HEK293 (cell line): ENCODE data around the gene RHOV.

ENCODE experiments used
- CTCF ChIA-PET: fragments of 350-600 bp; formaldehyde crosslinking; extraction: SDS; loops from one replicate; lab custom pipeline; 2021; ENCODE audit warnings: antibody characterized with exemption; lab: Yijun Ruan, JAX
- POLR2A ChIA-PET: fragments of 300-600 bp; formaldehyde crosslinking; extraction: SDS; loops from one replicate; lab custom pipeline; 2020; ENCODE audit warnings: antibody characterized with exemption, inconsistent platforms; lab: Yijun Ruan, JAX
- H3K27ac ChIP-seq: fragments of 200-500 bp; sonication (Bioruptor generic); 2 replicates; pipeline ENCODE4 v1.5.1; 2014; ENCODE audit warnings: low read depth, low read length, control low read depth, inconsistent platforms; ENCODE audit errors: extremely low read depth
- H3K36me3 ChIP-seq, 2 experiments: fragments of 200-500 bp in 1 of 2; sonication (Bioruptor generic) in 1 of 2; 1 replicate in 1 of 2; 2 replicates in 1 of 2; pipeline ENCODE4 v1.5.1; 2014 to 2017; ENCODE audit warnings: inconsistent platforms in 2 of 2, low read length in 2 of 2; ENCODE audit not compliant: control insufficient read depth in 2 of 2, insufficient read depth in 1 of 2
- H3K4me1 ChIP-seq: fragments of 200-500 bp; sonication (Bioruptor generic); 2 replicates; pipeline ENCODE4 v1.5.1; 2014; ENCODE audit warnings: mild to moderate bottlenecking, low read length, inconsistent platforms; ENCODE audit not compliant: control insufficient read depth, insufficient read depth
- H3K4me3 ChIP-seq: 2 replicates; pipeline ENCODE4 v1.5.1; 2011; ENCODE audit warnings: low read depth, mild to moderate bottlenecking, control low read depth, low read length, moderate library complexity
- H3K9me3 ChIP-seq: fragments of 200-500 bp; sonication (Bioruptor generic); 2 replicates; pipeline ENCODE4 v1.5.1; 2014; ENCODE audit warnings: low read depth, low read length, inconsistent platforms; ENCODE audit not compliant: control insufficient read depth, insufficient read depth
- FEZF1 ChIP-seq: fragments of 450-650 bp; formaldehyde crosslinking; IDR thresholded peaks from 2 replicates; pipeline ENCODE4 v1.5.1; 2016; ENCODE audit warnings: missing biosample characterization, missing genetic modification characterization
- HIC1 ChIP-seq: fragments of 450-650 bp; formaldehyde crosslinking; IDR thresholded peaks from 2 replicates; pipeline ENCODE4 v1.5.1; 2016; ENCODE audit warnings: missing biosample characterization, missing genetic modification characterization
- PBX3 ChIP-seq: sonication (generic); formaldehyde crosslinking; IDR thresholded peaks from 2 replicates; pipeline ENCODE4 v1.8.1; 2022; ENCODE audit warnings: mild to moderate bottlenecking, moderate library complexity, missing genetic modification reagents
- PRDM10 ChIP-seq: fragments of 450-650 bp; formaldehyde crosslinking; IDR thresholded peaks from 2 replicates; pipeline ENCODE4 v1.5.1; 2016; ENCODE audit warnings: missing biosample characterization, missing genetic modification characterization
- ZBTB10 ChIP-seq: fragments of 450-650 bp; formaldehyde crosslinking; IDR thresholded peaks from 2 replicates; pipeline ENCODE4 v1.5.1; 2016; ENCODE audit warnings: missing biosample characterization, missing genetic modification characterization
- ZBTB17 ChIP-seq: fragments of 450-650 bp; formaldehyde crosslinking; IDR thresholded peaks from 2 replicates; pipeline ENCODE4 v1.5.1; 2016; ENCODE audit warnings: missing biosample characterization, missing genetic modification characterization
- ZBTB49 ChIP-seq: fragments of 450-650 bp; formaldehyde crosslinking; IDR thresholded peaks from 2 replicates; pipeline ENCODE4 v1.5.1; 2016; ENCODE audit warnings: missing biosample characterization, missing genetic modification characterization, low read depth
- ZNF133 ChIP-seq: fragments of 450-650 bp; formaldehyde crosslinking; IDR thresholded peaks from 2 replicates; pipeline ENCODE4 v1.5.1; 2016; ENCODE audit warnings: missing biosample characterization, missing genetic modification characterization
- ZNF324 ChIP-seq: fragments of 450-650 bp; formaldehyde crosslinking; IDR thresholded peaks from 2 replicates; pipeline ENCODE4 v1.5.1; 2016; ENCODE audit warnings: missing biosample characterization, missing genetic modification characterization
- ZNF341 ChIP-seq: fragments of 450-650 bp; formaldehyde crosslinking; IDR thresholded peaks from 2 replicates; pipeline ENCODE4; 2016; ENCODE audit warnings: low read depth, missing biosample characterization, missing genetic modification characterization
- ZNF391 ChIP-seq: fragments of 450-650 bp; formaldehyde crosslinking; IDR thresholded peaks from 2 replicates; pipeline ENCODE4 v1.5.1; 2016; ENCODE audit warnings: low read depth, missing biosample characterization, missing genetic modification characterization, borderline replicate concordance
- ZNF394 ChIP-seq: fragments of 450-650 bp; formaldehyde crosslinking; IDR thresholded peaks from 2 replicates; pipeline ENCODE4 v1.5.1; 2016; ENCODE audit warnings: missing biosample characterization, missing genetic modification characterization, mild to moderate bottlenecking, moderate library complexity, borderline replicate concordance
- ZNF548 ChIP-seq: fragments of 450-650 bp; formaldehyde crosslinking; IDR thresholded peaks from 2 replicates; pipeline ENCODE4 v1.5.1; 2016; ENCODE audit warnings: missing biosample characterization, missing genetic modification characterization
- ZNF580 ChIP-seq: fragments of 450-650 bp; formaldehyde crosslinking; IDR thresholded peaks from 2 replicates; pipeline ENCODE4 v1.5.1; 2016; ENCODE audit warnings: missing biosample characterization, missing genetic modification characterization
- ZNF623 ChIP-seq: fragments of 450-650 bp; formaldehyde crosslinking; IDR thresholded peaks from 2 replicates; pipeline ENCODE4 v1.5.1; 2016; ENCODE audit warnings: missing biosample characterization, missing genetic modification characterization
- ZNF660 ChIP-seq: fragments of 450-650 bp; IDR thresholded peaks from 2 replicates; pipeline ENCODE4 v1.5.1; 2018; ENCODE audit warnings: missing biosample characterization, mild to moderate bottlenecking, missing genetic modification characterization

The RHOV gene

GRCh38 chr15:40859206-40859851 lies 14.7 kb downstream of the RHOV start (continued):
- TF ChIP-seq ZBTB17 (0 out of 2 replicates have a peak, but pooled peaks have one; percentile 58), PRDM10 (tag by site-specific recombination) (peak; percentile 23; the same call in 1 of the 2 replicates), ZNF391 (tag by site-specific recombination) (no peak), ZNF341 (tag by site-specific recombination) (peak; percentile 38)

- TF ChIP-seq ZNF580 (tag by site-specific recombination) (no peak), ZNF623 (tag by site-specific recombination) (no peak)
- CTCF ChIA-PET, result interaction anchor here (0.5 to 7.7 kb wide), 31 partner anchors 10 to 649 kb away, joined by 3 to 187 read pairs (median 4); partner anchors contain the start of genes PPP1R14D, SPINT1, VPS18 and ZFYVE19
- Histone ChIP-seq H3K9me3 (no peaks in the 10 kb centered on the region), H3K27ac (no peak overlapping the region), H3K36me3 (peaks cover 0 to 26% of the 10 kb centered on the region in 2 experiments; a peak in 1 of 3 replicates), H3K4me1 (no peaks in the 10 kb centered on the region), H3K4me3 (no peak overlapping the region)
- POLR2A ChIA-PET, result interaction anchor here (1.0 to 3.8 kb wide), 7 partner anchors 11 to 164 kb away, joined by 3 to 49 read pairs (median 6); partner anchors contain the start of genes RAD51, RHOV, SPINT1 and VPS18
Observed at GRCh38 chr15:40858706-40859105, 15.3 kb downstream of the RHOV start.

- ChIA-PET POLR2A (interaction anchor here (0.6 to 3.8 kb wide), 8 partner anchors 10 to 162 kb away, joined by 3 to 49 read pairs (median 6); partner anchors contain the start of genes RHOV, SPINT1 and VPS18), CTCF (interaction anchor here (0.5 to 7.7 kb wide), 41 partner anchors 9 to 650 kb away, joined by 3 to 187 read pairs (median 4); partner anchors contain the start of genes PPP1R14D, SPINT1, VPS18 and ZFYVE19)
- Histone ChIP-seq H3K27ac (no peak overlapping the region), H3K9me3 (no peaks in the 10 kb centered on the region), H3K4me3 (no peak overlapping the region), H3K36me3 (peaks cover 0 to 35% of the 10 kb centered on the region in 2 experiments; a peak in 1 of 3 replicates), H3K4me1 (no peaks in the 10 kb centered on the region)
- TF ChIP-seq ZNF324 (tag by site-specific recombination), result peak; percentile 22; the same call in 1 of the 2 replicates
- no peak for TF ChIP-seq ZNF660 (tag by site-specific recombination)
- TF ChIP-seq ZNF394 (tag by site-specific recombination), result 0 out of 2 replicates have a peak, but pooled peaks have one; percentile 13
- TF ChIP-seq PBX3 (CRISPR knock-in tag), result no peak
- TF ChIP-seq FEZF1 (tag by site-specific recombination), result no peak
- no peak for TF ChIP-seq ZNF133 (tag by site-specific recombination)
- TF ChIP-seq ZNF548 (tag by site-specific recombination), result no peak
- no peak for TF ChIP-seq ZBTB49 (tag by site-specific recombination)
- peak; percentile 81 for TF ChIP-seq ZBTB17
- TF ChIP-seq HIC1, result no peak
- TF ChIP-seq ZBTB10 (tag by site-specific recombination), result no peak
Observed at GRCh38 chr15:40857601-40858341, 16.3 kb downstream of the RHOV start.
